ENCODE data around the gene PLCB2. TPM values are rescaled to one million over a fixed set of nuclear protein-coding genes. Genes with fewer than 3 reads are reported as not detected.

Gene PLCB2, protein sequence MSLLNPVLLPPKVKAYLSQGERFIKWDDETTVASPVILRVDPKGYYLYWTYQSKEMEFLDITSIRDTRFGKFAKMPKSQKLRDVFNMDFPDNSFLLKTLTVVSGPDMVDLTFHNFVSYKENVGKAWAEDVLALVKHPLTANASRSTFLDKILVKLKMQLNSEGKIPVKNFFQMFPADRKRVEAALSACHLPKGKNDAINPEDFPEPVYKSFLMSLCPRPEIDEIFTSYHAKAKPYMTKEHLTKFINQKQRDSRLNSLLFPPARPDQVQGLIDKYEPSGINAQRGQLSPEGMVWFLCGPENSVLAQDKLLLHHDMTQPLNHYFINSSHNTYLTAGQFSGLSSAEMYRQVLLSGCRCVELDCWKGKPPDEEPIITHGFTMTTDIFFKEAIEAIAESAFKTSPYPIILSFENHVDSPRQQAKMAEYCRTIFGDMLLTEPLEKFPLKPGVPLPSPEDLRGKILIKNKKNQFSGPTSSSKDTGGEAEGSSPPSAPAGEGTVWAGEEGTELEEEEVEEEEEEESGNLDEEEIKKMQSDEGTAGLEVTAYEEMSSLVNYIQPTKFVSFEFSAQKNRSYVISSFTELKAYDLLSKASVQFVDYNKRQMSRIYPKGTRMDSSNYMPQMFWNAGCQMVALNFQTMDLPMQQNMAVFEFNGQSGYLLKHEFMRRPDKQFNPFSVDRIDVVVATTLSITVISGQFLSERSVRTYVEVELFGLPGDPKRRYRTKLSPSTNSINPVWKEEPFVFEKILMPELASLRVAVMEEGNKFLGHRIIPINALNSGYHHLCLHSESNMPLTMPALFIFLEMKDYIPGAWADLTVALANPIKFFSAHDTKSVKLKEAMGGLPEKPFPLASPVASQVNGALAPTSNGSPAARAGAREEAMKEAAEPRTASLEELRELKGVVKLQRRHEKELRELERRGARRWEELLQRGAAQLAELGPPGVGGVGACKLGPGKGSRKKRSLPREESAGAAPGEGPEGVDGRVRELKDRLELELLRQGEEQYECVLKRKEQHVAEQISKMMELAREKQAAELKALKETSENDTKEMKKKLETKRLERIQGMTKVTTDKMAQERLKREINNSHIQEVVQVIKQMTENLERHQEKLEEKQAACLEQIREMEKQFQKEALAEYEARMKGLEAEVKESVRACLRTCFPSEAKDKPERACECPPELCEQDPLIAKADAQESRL
- under 0.01 and 0.16 TPM in 2 replicates for total RNA-seq

DNA sequence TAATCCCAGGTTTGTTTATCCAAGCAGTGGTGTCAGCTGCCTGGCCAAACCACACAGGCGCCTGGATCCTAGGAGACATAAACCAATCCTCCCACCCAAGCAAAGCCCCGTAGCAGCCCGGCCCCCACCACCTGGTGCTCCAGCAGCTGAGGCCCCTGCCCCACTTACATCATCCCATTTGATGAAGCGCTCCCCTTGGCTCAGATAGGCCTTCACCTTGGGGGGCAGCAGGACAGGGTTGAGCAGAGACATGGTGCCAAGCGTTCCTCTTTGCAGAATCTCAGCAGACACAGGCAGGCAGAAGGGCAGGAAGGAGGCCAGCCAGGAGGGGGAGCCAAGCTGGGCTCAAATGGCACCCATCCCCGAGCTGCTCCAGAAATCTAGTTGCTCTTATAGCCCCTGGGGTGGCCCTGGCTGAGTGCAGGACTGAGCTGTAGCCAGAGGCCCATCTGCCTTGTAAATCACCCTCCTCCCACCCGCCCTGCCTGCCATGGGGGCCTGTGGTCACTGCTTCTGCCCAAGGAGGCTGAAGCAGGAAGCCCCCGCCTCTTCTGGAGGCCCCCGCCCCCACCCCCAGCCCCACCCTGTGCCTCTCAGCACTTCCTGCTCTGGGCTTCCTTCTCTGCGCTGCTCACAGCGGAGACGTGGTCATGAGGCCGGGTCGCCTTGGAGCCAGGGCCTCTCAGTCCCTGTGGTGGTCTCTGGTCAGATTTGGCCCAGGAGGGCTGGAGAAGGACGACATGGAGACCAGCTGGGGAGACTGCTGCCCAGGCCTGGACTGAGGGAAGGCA lies at the start of gene PLCB2:
PLCB2 (minus strand) TSS at position 515 of the 791 bp plus-strand sequence; CDS start at position 252, 263 bp downstream.

DNA sequence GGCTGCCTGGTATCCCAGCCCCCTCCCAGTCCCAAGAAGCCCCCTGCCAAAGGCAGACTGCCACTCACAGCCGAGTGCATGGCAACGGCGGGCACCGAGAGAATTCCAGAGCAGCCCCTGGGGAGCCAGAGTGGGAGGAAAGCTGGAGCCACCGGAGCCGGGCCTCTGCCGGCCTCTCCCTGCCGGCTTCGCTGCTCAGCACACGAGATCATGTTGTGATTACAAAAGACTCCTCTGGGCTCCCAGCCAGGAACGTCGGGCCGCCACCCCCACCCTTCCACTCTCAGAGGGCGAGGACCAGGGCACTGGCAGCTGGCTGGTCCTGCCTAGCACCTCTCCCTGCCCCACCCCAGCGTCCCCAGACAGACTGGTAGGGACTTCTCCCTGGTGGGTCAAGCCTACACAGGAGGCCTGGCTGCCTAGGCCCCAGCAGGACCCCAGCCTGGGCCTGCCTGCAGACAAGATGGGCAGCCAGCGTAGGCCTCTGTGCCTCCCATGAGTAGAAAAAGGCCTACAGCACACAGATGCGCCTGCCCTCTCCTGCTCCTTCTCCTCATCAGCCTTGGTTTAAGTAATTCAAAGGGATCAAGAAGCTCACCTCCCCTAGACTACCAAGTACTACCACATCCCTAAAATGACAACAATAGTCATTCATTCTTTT lies 33.1 kb upstream of the PLCB2 start, which contains the start of gene CCDC9B:
CCDC9B (minus strand) TSS at position 200 of the 661 bp plus-strand sequence; CDS start at position 80, 120 bp downstream.

DNA sequence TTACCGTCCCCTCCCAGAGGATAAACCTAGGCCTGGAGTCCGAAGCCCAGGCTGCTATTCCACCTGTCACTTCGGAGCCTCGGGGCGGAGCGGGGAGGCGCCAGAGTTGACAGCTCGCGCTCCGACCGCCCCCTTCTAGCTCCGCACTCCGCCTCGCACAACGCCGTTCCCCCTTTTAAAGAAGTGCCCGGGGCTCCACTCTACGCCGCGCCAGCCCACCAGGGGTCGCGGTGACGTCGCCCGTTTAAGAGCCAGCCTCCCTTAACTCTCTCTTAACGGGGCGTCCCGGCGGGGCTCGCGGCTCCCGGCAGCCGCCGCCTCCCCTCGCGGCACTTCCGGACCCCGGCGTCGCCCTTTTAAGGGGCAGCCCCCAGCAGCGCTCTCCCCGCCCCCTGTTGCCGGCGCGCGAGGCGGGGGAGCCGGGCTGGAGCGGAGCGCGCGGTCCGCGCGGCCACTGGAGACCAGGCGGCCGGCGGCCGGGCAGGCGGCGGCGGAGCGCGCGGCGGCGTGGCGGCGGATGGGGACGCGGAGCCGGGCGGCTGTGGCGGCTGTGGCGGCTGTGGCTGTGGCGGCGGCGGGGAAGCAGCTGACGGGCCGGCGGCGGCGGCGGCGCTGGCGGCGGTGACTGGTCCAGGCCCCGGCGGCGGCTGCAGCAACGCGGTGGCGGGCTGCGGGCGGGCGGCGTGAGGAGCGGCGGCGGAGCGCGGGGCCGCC lies 15.7 kb upstream of the PLCB2 start, which contains the start of gene INAFM2:
INAFM2 (plus strand) TSS at position 454 of the 714 bp plus-strand sequence. CDS start 364 bp downstream, outside the sequence.

DNA sequence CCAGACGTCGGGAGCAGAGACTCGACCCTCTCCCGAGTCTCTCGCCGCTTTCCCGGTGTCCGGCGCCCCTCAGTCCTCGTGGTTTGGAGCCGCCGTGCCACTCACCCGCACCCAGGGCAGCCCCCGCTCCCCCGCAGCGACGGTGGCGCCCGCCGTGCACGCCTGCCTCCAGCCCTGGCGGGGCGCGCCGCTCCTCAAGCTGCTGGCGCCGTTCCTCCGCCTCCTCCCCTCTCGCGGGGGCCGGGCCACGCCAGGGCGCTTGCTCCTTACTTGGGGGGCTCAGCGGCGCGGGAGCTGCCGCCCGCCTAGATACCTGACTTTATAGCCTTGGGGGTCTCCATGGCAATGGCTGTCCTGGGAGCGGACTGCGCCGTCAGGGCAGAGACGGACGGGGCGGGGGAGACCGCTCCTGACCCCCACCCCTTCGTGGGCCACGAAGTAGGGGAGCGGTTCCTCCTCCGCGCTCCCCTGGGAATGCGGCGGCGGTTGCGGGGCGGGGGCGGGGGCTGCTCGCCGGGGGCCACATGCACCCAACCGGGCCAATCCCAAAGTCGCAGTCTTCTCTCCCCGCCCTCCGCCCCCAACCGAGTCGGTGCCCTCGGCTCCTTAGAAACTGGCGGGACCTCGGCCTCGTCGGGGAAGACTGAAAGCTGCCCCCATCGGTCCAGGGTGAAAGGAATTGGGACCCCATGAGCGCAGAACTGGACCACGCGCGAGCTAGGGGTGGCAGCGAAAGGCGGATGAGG lies 24.7 kb downstream of the PLCB2 start, which contains the start of gene ANKRD63:
ANKRD63 (minus strand) TSS at position 196 of the 746 bp plus-strand sequence. CDS start 478 bp downstream, outside the sequence.

DNA sequence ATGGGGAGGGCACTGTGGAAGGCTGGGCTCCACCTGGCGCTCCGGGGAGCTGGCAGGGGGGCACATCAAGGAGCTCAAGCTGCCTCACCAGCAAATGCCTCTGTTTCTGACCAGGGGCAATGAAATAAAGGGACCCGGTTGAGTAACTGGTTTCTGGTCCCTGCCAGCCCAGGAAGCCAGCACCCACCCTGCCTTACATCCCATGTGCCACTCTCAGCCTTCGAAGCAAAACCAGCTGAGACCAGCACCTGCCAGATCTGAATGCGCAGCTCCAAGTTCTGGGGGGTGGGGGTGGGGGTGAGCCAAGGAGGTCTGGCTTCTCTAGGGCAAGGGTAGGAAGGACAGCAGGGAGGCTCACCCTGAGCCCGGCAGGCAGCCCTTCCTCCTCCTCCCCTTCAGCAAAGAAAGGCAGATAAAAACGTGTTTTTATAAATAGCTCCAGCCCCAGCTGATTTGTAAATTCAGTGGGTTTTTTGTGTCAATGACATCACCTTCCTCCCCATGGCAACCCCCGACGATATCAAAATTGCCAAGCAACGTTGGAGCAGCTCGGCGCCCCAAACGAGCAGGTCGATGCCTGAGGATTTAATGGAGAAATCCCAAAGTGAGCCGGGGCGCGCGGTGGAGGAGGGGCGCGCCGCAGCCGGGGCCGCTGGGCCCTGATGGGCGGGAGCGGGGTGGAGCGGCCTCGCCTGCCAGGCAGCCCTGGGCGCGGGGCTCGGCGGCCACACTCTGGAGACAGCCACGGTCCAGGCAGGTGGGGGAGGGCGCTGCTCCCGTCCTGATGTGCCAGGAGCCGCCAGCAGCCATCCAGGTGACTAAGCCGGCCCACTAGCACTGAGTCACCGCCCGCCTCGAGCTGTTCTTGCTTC lies 69.0 kb downstream of the PLCB2 start, which contains the start of gene PAK6:
PAK6 (plus strand) TSS at position 532 of the 872 bp plus-strand sequence. CDS start 25,723 bp downstream, outside the sequence.

Other genes starting within 250 kb of the PLCB2 start
- gene BMF, start 199.1 kb downstream of the PLCB2 start, total RNA-seq, result 3.8 and 21.8 TPM in 2 replicates
- 1.5 and 3.0 TPM in 2 replicates for gene BUB1B, start 146.9 kb downstream of the PLCB2 start, total RNA-seq
- gene PAK6, start 68.9 kb downstream of the PLCB2 start, total RNA-seq, result under 0.01 and 0.16 TPM in 2 replicates
- not detected in 2 replicates for gene ANKRD63, start 24.9 kb downstream of the PLCB2 start, total RNA-seq
- 2.2 and 5.5 TPM in 2 replicates for gene INAFM2, start 15.8 kb upstream of the PLCB2 start, total RNA-seq
- 6.0 and 18.8 TPM in 2 replicates for gene CCDC9B, start 33.0 kb upstream of the PLCB2 start, total RNA-seq
- gene PHGR1, start 43.1 kb upstream of the PLCB2 start, total RNA-seq, result not detected in 2 replicates
- under 0.01 and 0.16 TPM in 2 replicates for gene DISP2, start 50.3 kb upstream of the PLCB2 start, total RNA-seq
- 12.9 and 15.0 TPM in 2 replicates for gene KNSTRN, start 74.8 kb upstream of the PLCB2 start, total RNA-seq
- 30.3 and 38.5 TPM in 2 replicates for gene IVD, start 97.9 kb upstream of the PLCB2 start, total RNA-seq
- 3.5 and 5.2 TPM in 2 replicates for gene BAHD1, start 133.0 kb upstream of the PLCB2 start, total RNA-seq
- 5.2 and 6.0 TPM in 2 replicates for gene CHST14, start 163.0 kb upstream of the PLCB2 start, total RNA-seq